Fibroblast of the aortic adventitia (primary cell): ENCODE data around the gene PLD1. TPM values are rescaled to one million over a fixed set of nuclear protein-coding genes. Genes with fewer than 3 reads are reported as not detected.

Experiments used
- DNase-seq: peaks from one replicate; pipeline ENCODE4 v3.0.0-alpha.2; 2010; ENCODE audit warnings: low read depth
- H3K4me3 ChIP-seq: 2 replicates; pipeline ENCODE4 v1.5.1; 2011; ENCODE audit warnings: low read depth, mild to moderate bottlenecking, control low read depth, low read length, moderate library complexity
- CTCF ChIP-seq: IDR thresholded peaks from 2 replicates; pipeline ENCODE4 v1.5.1; 2011; ENCODE audit warnings: mild to moderate bottlenecking, low read length, control low read depth, inconsistent platforms; ENCODE audit not compliant: insufficient read depth
- total RNA-seq: library from RNA; depleted of rRNA; stranded (reverse); fragments of >200 nt; gene quantifications from 2 replicates; pipeline ENCODE4 v1.2.3, GENCODE V29; 2012; ENCODE audit warnings: low replicate concordance

The PLD1 gene
- total RNA-seq, 1 donor = 23.1 TPM

GRCh38 chr3:171842864-171843518, 32.7 kb upstream of the PLD1 start, which contains the start of gene TMEM212:
TMEM212 (plus strand) TSS chr3:171843349; CDS start chr3:171843384, 35 bp downstream.
- TF ChIP-seq CTCF = no peak
- H3K4me3 ChIP-seq = no peak within 1 kb of the TSS
- DNase-seq = peak; percentile 52

GRCh38 chr3:171841620-171842000, 31.3 kb upstream of the PLD1 start:
- H3K4me3 ChIP-seq = no peak overlapping the region
- DNase-seq = peak; percentile 79
- TF ChIP-seq CTCF = no peak

- TF ChIP-seq CTCF = no peak
- no peak for DNase-seq
- H3K4me3 ChIP-seq = no peak overlapping the region
Measured at GRCh38 chr3:171840811-171841619, 30.7 kb upstream of the PLD1 start.

- H3K4me3 ChIP-seq = no peak overlapping the region
- no peak for TF ChIP-seq CTCF
- no peak for DNase-seq
Measured at GRCh38 chr3:171840445-171840810, 30.1 kb upstream of the PLD1 start.

GRCh38 chr3:171839270-171839669, 29.0 kb upstream of the PLD1 start:
- no peak for DNase-seq
- TF ChIP-seq CTCF = no peak
- H3K4me3 ChIP-seq = no peak overlapping the region

GRCh38 chr3:171838218-171838720, 28.0 kb upstream of the PLD1 start:
- DNase-seq = peak; percentile 86
- peak overlapping the region; percentile 36 for H3K4me3 ChIP-seq
- TF ChIP-seq CTCF = peak; percentile 35
